Right forelimb (tissue), 1 donor: Measurements from ENCODE around the gene INPP5A.
"Not testable (repeated sequence)": the region's sequence is repeated elsewhere in the genome, so short reads cannot be mapped to it uniquely, and the experiment has no call there.

Experiments
- DNase-seq: peaks from one replicate; pipeline ENCODE4 v3.0.0-alpha.2; 2018

INPP5A gene

DNA sequence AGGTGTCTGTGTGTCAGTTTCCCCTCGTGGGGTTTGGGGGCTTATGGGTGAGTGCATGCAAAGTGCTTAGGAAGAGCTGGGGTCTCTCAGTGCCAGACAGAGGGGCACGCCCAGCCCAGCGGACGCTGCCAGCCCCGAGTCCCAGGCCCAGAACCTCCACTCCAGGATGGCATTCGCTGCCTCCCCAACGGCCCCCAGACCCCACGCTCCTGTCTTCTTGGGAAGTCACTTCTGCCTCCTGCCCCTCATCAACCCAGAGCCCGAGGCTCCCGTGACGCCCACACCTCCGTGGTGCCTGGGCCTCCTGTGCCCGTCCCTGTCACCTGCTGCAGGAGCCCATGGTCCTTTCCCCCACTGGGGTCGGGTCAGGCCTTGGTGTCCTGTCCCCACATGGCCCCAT lies 213.3 kb downstream of the INPP5A start:
- DNase-seq = no peak

DNA sequence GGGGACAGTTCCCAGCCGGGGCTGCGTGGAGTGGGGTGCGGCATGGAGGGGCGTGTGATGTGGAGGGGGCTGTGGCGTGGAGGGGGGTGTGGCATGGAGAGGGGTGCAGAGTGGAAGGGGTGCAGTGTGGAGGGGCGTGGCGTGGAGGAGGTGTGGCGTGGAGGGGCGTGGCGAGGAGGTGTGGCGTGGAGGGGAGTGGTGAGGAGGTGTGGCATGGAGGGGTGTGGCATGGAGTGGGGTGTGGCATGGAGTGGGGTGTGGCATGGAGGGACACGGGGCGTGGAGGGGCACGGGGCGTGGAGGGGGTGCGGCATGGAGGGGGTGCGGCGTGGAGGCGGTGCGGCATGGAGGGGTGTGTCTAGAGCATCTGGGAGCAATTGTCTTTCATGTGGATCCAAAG lies 214.8 kb downstream of the INPP5A start:
- no peak for DNase-seq

DNA sequence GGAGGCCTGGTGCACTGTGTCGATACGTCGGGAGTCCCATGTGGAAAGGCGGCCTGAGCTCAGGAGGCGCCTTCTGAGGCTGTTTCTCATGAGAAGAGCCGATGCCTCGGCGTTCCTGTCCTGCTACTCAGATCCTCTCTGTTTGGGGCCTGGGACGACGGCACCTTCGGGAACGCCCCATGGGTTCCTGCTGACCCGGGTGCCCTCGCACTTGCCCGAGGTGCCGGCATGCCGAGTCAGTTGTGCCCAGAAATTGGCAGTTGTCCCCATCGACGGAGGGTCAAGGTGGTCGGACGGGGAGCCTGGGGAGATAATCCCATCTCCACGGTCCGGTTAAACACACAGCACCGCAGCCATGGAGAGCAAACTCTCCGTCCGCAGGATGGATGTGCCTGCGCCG lies 215.4 kb downstream of the INPP5A start:
- DNase-seq = no peak

DNA sequence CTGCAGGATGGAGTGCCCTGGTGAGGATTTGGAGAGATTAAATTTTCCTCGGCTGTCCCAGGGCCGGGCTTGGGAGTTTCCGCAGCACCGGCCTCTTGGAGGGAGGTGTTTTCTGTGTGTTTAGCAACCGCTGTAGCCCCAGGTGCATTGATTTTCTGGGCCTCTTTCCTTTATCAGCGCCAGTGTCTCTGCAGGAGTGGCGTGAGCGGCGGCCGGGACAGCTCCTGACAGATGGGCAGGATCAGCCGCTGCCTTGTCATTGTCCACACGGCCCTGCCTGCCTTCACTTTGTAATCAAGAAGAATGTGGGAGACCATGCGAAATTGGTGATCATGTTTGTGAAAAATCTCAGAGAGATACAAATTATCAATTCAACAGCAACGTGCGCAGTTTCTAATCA lies 216.0 kb downstream of the INPP5A start:
- no peak for DNase-seq

DNA sequence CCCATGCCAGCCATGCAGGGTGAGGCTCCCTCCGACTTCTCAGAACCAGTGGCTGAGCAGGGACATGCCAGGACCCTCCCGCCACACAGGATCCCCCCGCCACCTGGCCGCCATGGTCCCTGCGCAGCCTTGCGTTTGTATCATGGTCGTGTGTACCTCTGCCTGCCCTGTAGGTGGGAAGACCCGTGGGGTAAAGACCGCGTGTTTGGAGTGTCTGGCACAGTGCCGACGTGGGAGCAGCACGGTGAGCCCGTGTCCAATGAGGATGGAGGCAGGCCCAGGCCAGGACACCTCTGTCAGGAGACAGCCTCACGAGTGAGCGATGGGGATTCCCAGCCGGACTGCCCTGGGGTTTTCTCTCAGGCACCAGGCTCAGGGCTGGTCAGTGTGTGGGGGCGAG lies 216.5 kb downstream of the INPP5A start:
- DNase-seq = no peak

DNA sequence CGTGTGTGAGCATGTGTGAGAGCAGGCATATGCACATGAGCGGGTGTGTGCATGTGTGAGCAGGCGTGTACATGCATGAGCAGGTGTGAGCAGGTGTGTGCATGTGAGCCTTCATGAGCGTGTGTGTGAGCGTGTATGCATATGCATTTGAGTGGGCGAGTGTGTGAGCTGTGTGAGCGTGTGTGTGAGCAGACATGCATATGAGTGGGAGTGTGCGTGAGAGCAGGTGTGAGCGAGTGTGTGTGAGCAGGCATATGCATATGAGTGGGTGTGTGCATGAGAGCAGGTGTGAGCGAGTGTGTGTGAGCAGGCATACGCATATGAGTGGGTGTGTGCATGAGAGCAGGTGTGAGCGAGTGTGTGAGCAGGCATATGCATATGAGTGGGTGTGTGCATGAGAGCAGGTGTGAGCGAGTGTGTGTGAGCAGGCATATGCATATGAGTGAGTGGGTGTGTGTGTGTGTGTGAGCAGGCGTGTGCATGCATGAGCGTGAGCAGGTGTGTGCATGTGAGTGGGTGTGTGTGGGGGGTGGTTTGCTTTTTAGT lies 217.7 kb downstream of the INPP5A start:
- no peak for DNase-seq

DNA sequence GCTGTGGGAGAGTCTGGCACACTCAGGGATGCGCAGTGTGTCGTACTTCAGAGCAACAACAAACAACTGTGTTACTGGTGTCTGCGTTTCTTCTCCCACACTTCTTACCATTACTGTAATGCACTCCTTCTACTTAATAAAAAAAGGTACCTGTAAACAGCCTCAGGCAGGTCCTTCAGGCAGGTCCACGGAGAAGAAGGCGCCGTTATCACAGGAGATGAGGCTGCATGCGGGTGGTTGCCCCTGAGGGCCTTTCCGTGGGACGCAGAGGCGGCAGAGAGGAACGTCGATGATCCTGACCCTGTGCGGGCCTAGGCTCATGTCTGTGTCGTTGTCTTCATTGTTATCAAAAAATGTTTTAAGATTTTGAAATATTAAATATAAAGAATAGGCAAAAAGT lies 219.0 kb downstream of the INPP5A start:
- no peak for DNase-seq

DNA sequence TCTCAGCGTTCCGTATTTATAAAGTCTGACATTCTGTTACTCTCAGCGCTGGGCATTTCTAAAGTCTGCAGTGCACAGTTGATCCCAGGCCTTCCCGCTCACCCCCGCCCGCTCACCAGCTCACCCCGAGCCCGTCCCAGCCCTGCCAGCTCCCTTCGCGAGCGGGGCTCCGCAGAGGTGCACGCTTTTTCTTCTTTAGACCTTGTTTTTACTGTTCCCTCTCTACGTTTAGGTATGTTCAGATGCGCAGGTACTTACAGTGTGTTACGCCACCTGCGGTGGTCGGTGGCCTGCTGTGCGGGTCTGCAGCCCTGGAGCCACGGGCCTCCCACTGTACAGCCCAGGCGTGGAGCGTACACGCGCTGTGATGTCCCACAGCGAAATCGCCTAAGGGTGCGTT lies 219.6 kb downstream of the INPP5A start:
- no peak for DNase-seq

DNA sequence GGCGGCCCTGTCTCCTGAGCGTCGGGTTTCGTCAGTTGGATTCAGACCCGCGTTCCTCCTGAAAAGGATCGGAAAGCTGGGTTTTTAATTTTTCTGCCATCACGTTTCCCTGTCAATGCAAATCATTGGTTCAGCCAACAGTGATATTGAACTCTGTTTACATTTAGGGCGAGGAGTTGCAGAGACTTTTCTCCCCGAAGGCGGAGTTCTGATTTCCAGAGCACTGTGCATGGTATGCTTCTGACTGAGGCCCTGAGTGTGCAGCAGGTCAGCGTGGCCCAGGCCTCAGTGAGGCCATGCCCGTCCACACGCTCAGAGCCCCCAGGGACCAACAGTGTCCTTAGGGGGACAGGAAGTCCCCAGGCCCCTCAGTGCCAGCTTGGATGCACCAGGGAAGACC lies 221.3 kb downstream of the INPP5A start:
- DNase-seq = no peak

DNA sequence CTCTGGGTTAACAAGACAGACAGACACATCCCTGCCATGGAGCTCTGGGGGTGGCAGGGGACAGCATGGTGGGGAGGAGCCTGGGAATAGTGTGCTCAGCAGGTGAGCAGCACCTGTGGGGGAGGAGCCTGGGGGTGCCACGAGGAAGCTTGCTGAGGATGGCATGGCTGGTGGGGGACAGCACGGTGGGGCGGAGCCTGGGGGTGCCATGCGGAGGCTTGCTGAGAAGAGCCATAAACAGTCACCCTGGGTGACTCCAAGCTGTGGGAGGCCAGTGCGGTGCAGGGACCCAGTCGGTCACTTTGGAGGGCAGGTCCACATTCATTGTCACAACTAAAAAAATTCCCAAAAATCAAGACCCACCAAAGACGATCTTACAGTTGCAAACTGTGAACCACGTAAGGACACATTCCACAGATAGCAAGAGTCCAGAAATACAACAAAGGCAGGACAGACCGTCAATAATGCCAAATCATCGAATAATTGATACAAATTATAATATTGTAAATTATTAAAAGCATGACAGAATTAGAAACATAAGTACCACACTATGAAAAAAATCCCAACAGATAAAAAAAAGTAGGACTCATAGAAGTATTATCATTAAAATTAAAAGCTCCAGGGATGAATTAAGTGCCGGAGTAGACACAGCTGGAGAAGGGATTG lies 223.9 kb downstream of the INPP5A start:
- DNase-seq = no peak

DNA sequence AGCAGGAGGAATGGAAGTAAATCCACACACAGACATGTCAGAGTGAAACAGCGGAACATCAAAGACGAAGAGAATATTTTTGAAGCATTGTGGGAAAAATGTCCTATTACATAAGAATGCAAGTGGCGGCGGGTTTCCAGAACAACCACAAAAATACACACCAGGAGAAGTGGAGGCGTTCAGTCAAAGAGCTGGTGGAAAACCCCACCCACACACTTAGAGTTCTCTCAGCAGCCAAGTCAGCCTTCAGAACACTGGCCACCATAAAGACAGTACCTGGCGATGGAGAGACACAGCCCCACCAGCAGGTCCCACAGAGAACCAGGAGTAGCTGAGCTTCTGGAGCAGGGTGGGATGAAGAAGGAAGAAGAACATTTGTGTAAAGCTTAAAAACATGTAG lies 224.7 kb downstream of the INPP5A start:
- DNase-seq = no peak

DNA sequence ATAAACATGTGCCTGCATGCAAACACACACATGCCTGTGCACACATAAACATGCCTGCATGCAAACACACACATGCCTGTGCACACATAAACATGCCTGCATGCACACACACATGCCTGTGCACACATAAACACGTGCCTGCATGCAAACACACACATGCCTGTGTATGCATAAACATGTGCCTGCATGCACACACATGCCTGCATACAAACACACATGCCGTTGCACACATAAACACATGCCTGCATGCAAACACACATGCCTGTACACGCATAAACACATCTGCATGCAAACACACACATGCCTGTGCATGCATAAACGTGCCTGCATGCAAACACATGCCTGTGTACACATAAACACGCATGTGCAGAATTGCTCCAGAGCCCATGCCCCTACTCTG lies 226.0 kb downstream of the INPP5A start:
- no peak for DNase-seq

DNA sequence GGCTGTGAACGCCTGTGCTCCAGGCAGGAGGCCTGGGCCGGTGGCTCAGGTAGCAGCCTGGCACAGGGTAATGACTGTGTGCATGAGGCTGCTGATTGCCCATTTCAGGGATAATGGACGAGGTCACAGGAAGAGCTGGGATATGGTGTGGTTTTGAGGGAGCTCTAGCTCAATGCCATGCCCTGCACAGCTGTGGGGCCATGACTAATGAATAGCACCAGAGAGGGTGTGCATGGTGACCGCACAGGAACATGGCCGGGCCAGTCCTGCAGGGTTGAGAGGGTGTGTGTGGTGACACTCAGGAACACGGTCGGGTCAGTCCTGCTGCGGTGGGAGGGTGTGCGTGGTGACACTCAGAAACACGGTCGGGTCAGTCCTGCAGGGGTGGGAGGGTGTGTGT lies 226.5 kb downstream of the INPP5A start:
- no peak for DNase-seq

DNA sequence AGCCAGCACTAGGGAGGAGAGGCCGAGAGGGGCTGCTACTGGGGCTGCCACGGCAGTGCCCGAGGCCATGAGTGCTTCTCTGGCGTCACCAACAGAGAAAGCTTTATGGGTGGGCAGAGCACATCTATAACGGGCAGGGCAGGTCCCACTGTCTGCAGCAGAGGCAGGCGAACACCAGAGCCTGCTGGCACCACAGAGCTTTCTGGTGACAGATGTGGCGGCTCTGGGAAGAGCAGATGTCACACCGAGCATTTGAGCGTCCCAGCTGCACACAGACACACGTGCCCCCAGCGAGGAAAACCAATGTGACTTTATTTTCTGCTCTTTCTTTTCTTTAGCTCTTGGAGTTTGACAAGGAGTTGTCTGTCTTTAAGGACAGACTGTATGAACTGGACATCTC lies 227.8 kb downstream of the INPP5A start:
- no peak for DNase-seq

DNA sequence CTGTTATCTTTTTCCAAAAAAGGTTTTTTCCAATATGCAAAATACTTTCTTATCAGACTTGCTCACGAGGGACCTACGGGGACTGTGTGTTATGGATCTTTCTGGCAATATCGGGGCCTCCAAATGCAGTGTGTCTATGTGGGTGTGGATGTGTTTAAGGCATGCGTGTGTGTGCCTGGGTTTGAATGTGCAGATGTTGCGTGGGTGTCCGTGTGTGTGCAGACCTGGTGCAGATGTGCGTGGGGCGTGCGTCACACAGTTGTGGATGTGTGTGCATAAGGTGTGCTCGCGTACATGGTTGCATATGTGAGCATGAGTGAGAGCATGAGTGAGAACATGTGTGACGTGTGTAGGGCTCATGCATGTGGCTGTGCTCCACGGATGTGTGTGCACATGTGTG lies 228.7 kb downstream of the INPP5A start:
- no peak for DNase-seq

DNA sequence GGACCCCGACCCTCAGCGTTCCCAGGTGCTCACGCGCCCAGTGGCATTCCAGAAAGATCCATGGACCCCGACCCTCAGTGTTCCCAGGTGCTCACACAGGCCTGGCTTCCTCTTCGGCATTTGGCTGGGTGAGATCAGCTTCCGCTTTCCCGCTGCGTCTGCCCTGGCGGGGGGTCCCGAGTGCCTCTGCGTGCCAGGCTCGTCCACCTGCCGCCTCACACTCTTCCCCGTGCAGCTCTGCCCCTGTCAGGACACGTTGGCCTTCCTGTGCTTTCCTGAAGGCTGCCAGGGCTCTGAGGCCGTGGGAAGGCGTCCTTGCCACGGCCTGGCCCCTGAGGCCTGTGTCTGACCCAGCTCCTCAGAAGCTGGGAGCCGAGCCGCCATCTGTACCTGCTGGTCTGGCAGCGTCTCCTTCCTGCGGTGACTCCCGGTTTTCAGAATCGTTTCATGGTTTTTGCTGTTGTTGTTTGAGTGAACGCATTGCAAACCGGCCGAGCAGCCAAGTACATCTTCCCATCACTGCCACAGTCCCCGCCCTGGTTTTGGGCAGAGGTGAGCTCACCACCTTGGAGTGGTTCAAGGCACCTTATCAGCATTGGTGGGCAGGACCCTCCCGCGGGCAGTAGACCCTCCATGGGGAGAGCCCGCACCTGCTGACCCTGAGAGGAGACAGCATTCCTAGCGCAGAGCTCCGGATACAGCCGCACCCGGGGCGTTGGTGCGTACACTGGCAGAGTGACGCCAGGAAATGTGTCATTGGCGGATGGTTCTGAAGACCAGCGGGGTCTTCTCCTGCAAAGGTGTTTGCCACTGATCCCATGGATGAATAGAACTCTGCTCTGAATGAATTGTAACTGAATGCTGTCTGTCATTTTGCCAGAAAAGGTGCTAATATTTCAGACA lies 231.0 kb downstream of the INPP5A start:
- no peak for DNase-seq

DNA sequence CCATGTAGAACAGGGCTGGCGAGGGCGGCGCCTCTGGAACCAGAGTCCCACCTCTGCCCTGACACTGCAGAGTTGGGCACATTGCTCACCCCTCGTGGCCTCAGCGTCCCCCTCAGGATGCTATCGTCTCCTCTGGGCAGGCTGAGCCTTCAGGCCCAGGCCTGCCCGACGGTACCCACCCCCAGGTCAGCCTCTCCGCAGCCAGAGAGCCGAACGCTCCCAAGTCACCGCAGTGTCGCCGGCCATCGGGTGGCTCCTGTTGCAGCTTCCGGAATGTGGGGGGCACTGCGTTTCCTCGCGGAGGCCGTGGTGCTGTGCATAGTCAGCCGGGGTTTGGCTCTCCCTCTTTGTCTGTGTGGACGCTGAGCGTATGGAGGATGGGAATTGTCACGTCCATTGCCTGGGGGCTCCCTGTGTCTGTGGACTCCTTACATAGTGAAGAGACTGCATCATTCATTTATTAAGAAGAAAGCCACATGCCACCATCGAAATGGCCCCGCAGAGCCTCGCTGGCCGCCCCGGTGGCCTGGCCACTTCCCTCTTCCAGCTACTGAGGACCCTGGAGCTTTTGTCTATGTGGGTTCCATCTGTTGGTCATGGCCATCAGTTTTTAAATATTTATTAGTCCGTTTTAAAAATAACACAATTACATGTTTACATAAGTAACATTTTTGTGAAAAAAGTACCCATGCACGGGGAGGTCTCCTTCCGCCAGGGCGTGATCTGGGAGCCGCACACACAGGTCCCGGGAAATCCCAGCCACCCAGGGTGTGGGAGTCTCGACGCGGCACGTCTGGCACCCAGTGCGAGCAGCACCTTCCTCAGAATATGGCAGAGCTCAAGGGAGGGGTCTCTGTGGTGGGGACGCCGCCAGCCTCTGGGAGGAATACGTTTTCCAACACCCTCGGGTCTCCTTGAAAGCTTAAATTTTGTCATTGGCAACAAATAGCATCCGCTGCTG lies 232.8 kb downstream of the INPP5A start:
- no peak for DNase-seq

DNA sequence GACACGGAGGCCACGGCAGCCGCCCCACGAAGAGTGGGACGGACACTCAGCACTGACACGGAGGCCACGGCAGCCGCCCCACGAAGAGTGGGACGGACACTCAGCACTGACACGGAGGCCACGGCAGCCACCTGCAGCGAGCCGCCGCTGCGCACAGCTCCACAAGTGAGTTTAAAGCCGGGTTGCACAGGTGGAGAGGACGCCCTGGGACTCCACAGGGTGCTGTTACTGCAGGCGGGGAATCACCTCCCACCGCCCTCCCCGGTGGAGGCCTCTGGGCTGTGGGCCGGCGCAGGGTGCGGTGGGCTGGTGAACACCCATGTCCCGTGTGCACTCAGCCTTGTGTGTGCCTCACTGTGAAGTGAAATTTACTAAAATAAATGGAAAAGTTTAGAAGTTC lies 235.2 kb downstream of the INPP5A start:
- not testable (repeated sequence) for DNase-seq

DNA sequence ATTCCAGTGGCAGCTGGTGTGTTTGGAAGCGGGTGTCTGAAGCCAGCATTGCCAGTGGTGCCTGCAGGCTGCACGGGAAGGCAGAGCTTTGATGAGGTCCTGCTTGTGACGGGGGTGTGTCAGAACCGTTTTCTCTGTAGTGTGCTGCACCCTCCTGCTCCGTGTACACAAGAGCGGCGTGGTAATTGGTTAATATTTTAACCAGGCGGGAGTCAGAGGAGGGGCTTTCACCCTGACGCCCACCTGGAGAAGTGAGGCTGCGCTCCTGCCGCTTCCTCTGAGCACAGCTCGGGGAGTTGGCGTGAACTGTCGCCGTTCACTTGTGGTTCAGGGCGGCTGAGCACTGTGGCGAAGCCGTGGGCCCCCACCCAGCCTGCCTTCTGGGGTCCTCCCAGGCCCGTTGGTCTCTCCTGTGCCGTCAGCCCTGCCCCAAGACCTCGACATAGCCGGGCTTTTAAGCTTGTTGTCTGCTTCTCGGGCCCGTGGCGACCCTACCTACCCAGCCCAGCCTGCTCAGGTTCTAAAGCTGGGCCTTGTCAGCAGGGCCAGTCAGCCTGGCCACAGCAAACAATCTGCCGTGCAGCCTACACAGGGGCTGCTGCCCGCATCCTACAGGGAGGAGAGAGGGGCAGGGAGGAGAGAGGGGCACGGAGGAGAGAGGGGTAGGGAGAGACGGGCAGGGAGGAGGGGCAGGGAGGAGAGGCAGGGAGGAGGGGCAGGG lies 236.8 kb downstream of the INPP5A start:
- no peak for DNase-seq

DNA sequence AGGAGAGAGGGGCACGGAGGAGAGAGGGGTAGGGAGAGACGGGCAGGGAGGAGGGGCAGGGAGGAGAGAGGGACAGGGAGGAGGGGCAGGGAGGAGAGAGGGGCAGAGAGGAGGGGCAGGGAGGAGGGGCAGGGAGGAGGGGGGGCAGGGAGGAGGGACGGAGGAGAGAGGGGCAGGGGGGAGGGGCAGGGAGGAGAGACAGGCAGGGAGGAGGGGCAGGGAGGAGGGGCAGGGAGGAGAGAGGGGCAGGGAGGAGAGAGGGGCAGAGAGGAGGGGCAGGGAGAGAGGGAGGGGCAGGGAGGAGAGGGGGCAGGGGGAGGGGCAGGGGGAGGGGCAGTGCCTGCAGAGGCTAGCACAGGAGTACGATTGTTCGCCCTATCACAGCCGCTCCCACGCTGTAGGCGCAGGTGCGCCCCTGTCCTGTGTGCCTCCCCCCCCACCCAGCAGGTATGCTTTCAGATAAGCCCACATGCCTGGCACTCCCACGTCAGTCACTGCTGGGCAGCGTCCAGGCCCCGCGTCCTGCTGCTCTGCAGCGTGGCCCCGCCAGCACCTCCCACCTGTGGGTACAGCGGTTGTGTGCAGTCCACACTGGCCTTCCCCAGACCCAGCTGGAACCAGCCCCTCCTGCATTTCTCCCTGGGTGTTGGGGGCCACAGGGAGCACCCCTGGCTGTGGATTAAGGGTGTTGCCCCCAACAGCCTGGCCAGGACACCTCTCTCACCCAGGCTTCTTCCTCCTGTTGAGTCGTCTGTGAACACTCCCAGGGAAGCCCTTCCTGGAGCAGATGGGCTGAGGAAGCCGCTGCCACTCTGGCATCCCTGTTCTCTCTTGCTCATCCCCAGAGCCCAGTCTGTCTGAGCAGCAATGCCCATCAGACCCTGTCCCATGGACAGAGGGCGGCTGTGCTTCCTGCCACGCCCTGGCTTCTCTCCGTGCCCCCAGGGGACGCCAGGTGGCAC lies 237.6 kb downstream of the INPP5A start:
- DNase-seq = no peak

DNA sequence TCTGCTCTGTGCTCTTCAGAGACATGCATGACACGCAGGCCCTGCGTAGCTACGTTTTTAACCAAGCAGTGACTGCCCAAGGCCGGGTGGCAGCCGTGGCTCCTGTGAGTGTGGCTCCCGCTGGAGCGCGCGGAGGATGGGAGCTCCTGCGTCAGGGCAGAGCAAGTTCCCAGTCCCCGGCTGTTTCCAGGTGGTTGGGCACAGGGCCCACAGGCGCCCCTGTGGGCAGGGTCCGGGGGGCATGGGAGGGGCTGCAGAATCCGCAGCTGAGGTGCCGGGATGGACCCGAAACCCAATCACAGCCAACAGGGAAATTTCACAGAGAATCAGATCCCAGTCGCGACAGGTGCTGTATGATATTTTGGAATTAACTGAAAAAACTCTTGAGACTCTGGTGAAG lies 238.6 kb downstream of the INPP5A start:
- DNase-seq = no peak
